GM19395 (cell line): ENCODE data around the gene CLDN3.

Source experiments
- ATAC-seq: cut with Tn5 transposase; IDR thresholded peaks from one replicate; pipeline ENCODE4 v1.9.1; 2021; ENCODE audit warnings: mild to moderate bottlenecking, moderate library complexity; ENCODE audit not compliant: unreplicated experiment

CLDN3 gene

GRCh38 chr7:73773700-73774517 lies 3.8 kb upstream of the CLDN3 start:
- no peak for ATAC-seq

GRCh38 chr7:73770860-73771670 lies 995 bp upstream of the CLDN3 start:
- ATAC-seq, result no peak

- no peak for ATAC-seq
These were observed 529 bp downstream of the CLDN3 start for GRCh38 chr7:73769481-73770001.

GRCh38 chr7:73768641-73769480 lies 1.2 kb downstream of the CLDN3 start:
- ATAC-seq, result no peak

- ATAC-seq, result no peak
These were observed 3.4 kb downstream of the CLDN3 start for GRCh38 chr7:73766556-73767229.

- ATAC-seq, result no peak
These were observed 7.4 kb downstream of the CLDN3 start for GRCh38 chr7:73762659-73762999.

- no peak for ATAC-seq
These were observed 8.0 kb downstream of the CLDN3 start for GRCh38 chr7:73761854-73762658.

- no peak for ATAC-seq
These were observed 11.4 kb downstream of the CLDN3 start for GRCh38 chr7:73758581-73759138.

GRCh38 chr7:73749931-73750776 lies 19.9 kb downstream of the CLDN3 start:
- ATAC-seq, result no peak

- ATAC-seq, result no peak
These were observed 23.7 kb downstream of the CLDN3 start for GRCh38 chr7:73746378-73746777.

- ATAC-seq, result no peak
These were observed 27.1 kb downstream of the CLDN3 start for GRCh38 chr7:73742753-73743641.

GRCh38 chr7:73742338-73742752 lies 27.7 kb downstream of the CLDN3 start:
- no peak for ATAC-seq

GRCh38 chr7:73741600-73741999 lies 28.5 kb downstream of the CLDN3 start:
- no peak for ATAC-seq

- no peak for ATAC-seq
These were observed 29.3 kb downstream of the CLDN3 start for GRCh38 chr7:73740771-73741170.

- no peak for ATAC-seq
These were observed 29.9 kb downstream of the CLDN3 start for GRCh38 chr7:73740212-73740611.

GRCh38 chr7:73739387-73739767 lies 30.7 kb downstream of the CLDN3 start:
- ATAC-seq, result peak; percentile 12

- ATAC-seq, result peak; percentile 86
These were observed 31.3 kb downstream of the CLDN3 start, which contains the start of gene ABHD11 for GRCh38 chr7:73738612-73739386. Gene ABHD11 (minus strand): TSS chr7:73738802. CDS start chr7:73738770, 32 bp downstream.
